Embryonic facial prominence (tissue), 1 donor: ENCODE data around the gene ZBBX.

Experiments used
- DNase-seq: peaks from one replicate; pipeline ENCODE4 v3.0.0-alpha.2; 2016; ENCODE audit errors: extremely low spot score

ZBBX gene

GRCh38 chr3:167305340-167305890, 74.7 kb downstream of the ZBBX start:
- no peak for DNase-seq

DNA sequence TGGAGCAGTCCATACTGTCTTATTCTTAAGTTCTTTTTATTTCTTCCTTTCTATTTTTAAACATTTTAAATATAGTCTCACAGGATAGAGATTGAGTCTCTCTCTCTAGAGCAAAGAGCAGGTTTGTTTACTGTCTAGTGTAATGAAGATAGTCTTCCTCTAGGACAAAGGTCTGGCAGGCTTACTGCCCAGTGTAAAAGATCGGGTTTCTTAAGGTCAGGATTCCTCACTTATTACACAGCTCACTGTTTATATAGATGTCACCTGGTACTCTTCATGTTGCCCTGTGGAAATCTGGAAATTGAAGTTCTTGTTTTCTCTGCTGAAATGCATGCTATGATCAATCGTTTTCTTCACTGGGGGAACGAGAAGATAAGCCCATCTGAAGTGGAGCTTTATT, 76.0 kb downstream of the ZBBX start:
- no peak for DNase-seq

- no peak for DNase-seq
These were observed 77.4 kb downstream of the ZBBX start for GRCh38 chr3:167302678-167303077.

GRCh38 chr3:167300207-167300606, 79.9 kb downstream of the ZBBX start:
- DNase-seq = no peak

DNA sequence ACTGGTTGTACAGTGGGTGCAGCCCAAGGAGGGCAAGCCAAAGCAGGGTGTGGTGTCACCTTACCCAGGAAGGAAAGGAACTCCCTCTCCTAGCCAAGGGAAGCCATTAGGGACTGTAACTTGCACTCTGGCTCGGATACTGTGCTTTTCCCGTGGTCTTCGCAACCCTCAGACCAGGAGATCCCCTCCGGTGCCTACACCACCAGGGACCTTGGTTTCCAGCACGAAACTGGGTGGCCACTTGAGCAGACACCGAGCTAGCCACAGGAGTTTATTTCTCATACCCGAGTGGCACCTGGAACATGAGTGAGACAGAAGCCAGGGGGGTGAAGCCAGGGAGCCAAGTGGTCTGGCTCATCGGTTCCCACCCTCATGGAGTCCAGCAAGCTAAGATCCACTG, 90.7 kb downstream of the ZBBX start:
- no peak for DNase-seq

DNA sequence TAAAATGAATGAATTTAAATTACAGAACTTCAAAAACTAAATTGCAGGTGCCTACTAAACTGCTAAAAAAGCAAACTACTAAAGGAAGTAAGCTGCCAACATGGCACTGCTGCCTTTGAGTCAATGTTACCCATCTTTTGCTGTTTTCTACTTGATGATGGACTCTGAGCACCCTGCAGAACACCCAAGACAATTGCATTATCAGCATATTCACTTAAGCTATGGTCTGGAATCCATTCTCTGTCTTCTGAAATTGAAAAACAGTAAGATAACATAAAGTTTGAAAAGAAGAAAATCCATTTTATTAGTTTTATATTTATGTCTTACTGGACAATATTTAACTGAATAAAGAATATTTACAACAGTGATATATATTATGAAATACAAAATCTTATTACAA, 91.4 kb downstream of the ZBBX start:
- DNase-seq = no peak

GRCh38 chr3:167287308-167287707, 92.8 kb downstream of the ZBBX start:
- no peak for DNase-seq

DNA sequence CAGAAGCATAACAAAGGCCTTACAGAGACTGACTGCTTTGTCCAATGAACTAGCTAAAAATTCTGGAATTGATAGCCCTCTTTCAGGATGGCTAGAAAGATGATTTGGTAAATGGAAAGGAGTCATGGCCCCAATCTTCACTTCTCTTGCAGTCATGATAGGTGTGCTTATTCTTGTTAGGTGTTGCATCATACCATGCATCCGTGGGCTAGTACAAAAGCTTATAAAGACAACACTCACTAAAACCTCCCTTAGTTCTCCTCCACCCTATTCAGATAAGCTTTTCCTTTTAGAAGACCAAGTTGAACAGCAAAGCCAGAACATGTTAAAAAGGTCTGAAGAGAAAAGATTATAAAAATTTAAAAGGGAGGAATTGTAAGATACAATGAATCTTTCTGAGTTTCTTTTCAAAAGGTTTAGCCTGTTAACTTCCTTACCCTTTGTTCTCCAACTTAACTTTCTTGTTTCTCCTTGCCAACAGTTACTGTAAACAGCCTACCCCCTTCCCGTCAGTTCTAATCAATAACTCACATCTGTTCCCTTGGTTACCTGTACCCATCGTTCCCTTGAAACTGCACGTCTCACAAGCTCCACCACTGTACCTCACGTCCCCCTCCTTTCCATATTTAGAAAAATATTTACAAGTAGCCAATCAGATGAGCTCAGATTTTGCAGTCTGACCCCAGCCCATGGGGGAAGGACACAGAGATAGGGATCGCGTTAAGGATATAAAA, 105.8 kb downstream of the ZBBX start:
- DNase-seq = no peak

- DNase-seq = no peak
These were observed 127.1 kb downstream of the ZBBX start for GRCh38 chr3:167253037-167253436.

GRCh38 chr3:167251678-167252077, 128.4 kb downstream of the ZBBX start:
- no peak for DNase-seq

- no peak for DNase-seq
These were observed 133.8 kb downstream of the ZBBX start for GRCh38 chr3:167246252-167246651.

DNA sequence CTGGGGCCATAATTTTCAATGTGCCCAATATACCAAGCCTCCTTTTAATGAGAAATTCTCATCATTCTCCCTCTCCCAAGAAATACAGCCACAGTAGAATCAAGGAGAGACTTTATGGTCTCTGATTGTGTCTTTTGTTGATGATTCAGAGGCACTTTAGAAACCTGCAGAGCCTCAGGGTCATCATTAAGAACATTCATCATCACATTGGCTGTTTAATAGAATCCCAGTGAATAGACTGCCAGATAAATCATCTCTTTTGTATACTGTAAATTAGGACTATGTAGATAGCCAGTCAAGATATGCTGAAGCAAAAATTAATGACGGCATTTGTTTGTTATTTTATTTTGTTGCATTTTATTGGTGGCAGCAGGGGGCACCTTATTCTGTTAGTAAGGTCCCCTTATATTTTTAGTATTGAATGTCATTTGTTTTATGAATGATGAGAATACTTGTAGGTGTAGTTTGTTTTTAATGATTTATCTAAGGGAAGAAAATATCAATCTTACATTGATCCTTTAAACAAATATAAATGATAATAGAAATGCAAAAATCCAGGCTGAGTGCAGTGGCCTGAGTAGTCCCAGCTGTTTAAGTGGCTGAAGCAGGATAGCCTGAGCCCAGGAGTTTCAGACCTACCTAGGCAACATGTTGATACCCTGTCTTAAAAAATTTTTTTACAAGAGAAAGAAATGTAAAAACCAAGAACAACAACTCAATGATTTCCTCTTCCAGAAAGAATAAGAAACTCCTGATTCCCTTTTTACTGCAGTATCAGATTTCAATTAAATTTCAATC, 138.8 kb downstream of the ZBBX start:
- DNase-seq = no peak

GRCh38 chr3:167228135-167228534, 152.0 kb downstream of the ZBBX start:
- no peak for DNase-seq

GRCh38 chr3:167225821-167226220, 154.3 kb downstream of the ZBBX start:
- no peak for DNase-seq

DNA sequence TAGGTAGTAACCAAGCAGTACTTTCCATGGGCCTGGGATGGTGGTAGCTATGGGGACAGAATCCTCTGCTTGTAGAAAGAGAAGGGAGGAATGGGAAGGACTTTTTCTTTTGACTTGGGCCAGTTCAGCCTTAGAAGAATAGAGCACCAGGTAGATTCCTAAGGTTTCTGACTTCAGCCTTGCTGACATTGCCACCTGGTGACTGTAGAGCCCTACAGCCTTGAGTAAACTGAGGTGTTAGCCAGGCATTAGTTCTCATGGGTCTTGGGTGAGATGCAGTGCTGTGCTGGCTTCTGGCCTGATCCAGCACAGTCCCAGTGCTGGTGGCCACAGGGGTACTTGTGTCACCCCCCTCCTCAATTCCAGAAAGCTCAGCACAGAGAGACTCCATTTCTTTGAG, 171.1 kb downstream of the ZBBX start:
- DNase-seq = no peak

DNA sequence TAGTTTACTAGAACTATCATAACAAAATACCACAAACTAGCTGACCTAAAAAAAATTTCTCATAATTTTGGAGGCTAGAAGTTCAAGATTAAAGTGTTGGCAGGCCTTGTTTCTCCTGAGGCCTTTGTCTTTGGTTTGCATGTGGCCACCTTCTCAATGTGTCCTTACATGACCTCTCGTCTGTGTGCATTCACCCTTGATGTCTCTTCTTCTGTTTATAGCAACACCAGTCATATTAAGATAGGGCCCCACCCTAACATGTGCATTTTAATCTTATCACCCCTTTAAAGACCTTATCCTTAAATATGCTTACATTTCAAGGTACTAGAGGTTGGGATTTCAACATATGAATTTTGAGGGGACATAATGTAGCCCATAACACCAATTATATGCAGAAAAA, 177.0 kb downstream of the ZBBX start:
- no peak for DNase-seq

- DNase-seq = no peak
These were observed 181.0 kb downstream of the ZBBX start for GRCh38 chr3:167198949-167199600.
